Central memory CD8-positive, alpha-beta T cell (primary cell): ENCODE data around the gene TIGD3.
A peak's percentile ranks its signal among the peaks of the same experiment; 100 is the strongest.

Experiments
- ATAC-seq: fragments of 150-1000 bp; cut with Tn5 transposase; replicated peaks from 2 replicates; pipeline ENCODE4 v1.10.0; 2022; ENCODE audit warnings: mild to moderate bottlenecking, moderate FRiP score, moderate number of reproducible peaks; ENCODE audit not compliant: poor library complexity, severe bottlenecking; ENCODE audit errors: extremely low read depth
- DNase-seq, 2 donors: peaks; one replicate each; pipeline ENCODE4 v3.0.0; 2021; ENCODE audit warnings: low spot score in 2 of 2
- H3K27ac Mint-ChIP-seq: one replicate; pipeline ENCODE4 v1.8.0; 2022; ENCODE audit warnings: low read depth, mild to moderate bottlenecking, moderate library complexity, mixed read lengths
- H3K27me3 Mint-ChIP-seq: one replicate; pipeline ENCODE4 v1.8.0; 2022; ENCODE audit warnings: mixed read lengths
- H3K36me3 Mint-ChIP-seq: one replicate; pipeline ENCODE4 v1.8.0; 2022; ENCODE audit warnings: mild to moderate bottlenecking, moderate library complexity, mixed read lengths; ENCODE audit not compliant: insufficient read depth
- H3K4me1 Mint-ChIP-seq: one replicate; pipeline ENCODE4 v1.8.0; 2022; ENCODE audit warnings: mixed read lengths
- H3K4me3 Mint-ChIP-seq: one replicate; pipeline ENCODE4 v1.8.0; 2022; ENCODE audit warnings: mild to moderate bottlenecking, moderate library complexity, mixed read lengths
- H3K9me3 Mint-ChIP-seq: one replicate; pipeline ENCODE4 v1.8.0; 2022; ENCODE audit warnings: mixed read lengths

Gene TIGD3

DNA sequence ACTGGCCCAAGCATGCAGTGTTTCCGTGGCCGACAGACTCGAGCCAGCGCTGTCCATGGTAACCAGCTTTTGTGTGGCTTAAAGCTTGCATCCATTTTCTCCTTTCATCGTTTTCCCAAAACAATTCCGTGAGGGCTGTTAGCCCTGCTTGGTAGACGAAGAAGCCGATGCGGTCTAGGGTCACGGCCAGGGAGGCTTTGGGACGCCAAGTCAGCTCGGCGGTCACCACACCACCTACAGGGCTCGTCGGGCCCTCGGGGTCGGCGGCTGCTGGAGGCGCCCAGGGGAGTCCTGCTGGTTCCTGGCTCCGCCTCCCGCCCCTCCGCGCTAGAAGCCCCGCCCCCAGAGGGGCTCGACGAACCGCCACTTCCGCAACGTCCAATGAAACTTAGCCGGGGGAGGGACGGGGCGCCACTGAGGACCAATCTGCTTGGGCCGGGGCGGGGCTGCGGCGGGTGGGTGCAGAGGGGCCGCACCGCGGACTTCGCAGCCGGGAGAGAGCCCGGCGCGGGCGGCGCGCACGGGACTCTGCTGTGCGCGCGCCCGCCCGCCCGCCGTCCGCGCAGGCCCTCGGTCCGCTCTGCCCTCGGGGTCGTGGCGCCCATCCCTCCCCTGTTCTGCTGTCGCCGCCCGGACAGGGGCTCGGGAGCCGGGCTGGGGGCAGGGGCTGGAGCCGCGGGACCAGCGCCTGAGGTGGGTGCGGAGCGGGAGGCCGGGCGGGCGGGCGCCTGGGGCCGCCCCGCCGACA is at the start of gene TIGD3:
TIGD3 (plus strand) TSS at position 487 of the 748 bp plus-strand sequence. CDS start 1,058 bp downstream, outside the sequence.
- Mint-ChIP-seq H3K4me1 (peaks cover 21% of the 10 kb centered on the region), H3K36me3 (peaks cover 25% of the 10 kb centered on the region), H3K27me3 (no peaks in the 10 kb centered on the region), H3K9me3 (no peaks in the 10 kb centered on the region), H3K4me3 (peak within 1 kb of the TSS; percentile 91), H3K27ac (peak within 1 kb of the TSS; percentile 88)
- DNase-seq (peak; percentile 92 to 93), ATAC-seq (peak; percentile 98)

DNA sequence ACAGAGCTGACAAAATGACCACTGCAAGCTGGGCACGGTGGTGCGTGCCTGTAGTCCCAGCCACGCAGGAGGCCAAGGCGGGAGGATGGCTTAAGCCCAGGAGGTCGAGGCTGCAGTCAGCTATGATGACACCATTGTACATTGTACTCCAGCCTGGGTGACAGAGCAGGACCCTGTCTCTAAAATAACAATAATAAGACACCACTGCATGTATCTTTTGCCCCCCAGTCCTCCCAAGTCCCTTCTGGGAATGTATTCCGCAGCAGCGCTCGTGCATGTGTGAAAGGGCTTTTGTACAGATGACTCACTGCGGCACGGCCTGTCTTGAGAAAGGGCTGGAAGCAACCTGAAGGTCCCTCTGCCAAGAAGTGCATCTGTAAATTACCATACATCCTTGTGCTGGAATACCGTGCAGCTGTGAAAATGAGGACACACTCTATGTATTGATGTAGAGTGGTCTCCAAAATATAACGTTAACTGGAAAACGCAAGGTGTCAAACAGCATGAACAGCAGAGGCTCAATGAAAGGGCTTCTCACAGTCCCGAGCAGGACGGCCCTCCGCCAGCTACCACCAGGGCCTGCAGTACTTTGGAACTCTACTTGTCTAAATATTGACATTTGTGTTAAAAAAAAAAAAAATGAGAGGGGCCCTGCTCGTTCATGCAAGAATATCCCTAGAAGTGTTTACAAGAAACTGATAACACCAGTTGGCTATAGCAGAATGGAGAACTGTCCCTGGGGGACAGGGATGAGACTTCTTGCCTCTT is 48.9 kb upstream of the TIGD3 start:
- Mint-ChIP-seq H3K27me3 (no peaks in the 10 kb centered on the region), H3K36me3 (peaks cover 2% of the 10 kb centered on the region), H3K9me3 (no peaks in the 10 kb centered on the region), H3K27ac (no peak overlapping the region), H3K4me3 (no peak overlapping the region), H3K4me1 (no peaks in the 10 kb centered on the region)
- no peak for DNase-seq
- no peak for ATAC-seq

DNA sequence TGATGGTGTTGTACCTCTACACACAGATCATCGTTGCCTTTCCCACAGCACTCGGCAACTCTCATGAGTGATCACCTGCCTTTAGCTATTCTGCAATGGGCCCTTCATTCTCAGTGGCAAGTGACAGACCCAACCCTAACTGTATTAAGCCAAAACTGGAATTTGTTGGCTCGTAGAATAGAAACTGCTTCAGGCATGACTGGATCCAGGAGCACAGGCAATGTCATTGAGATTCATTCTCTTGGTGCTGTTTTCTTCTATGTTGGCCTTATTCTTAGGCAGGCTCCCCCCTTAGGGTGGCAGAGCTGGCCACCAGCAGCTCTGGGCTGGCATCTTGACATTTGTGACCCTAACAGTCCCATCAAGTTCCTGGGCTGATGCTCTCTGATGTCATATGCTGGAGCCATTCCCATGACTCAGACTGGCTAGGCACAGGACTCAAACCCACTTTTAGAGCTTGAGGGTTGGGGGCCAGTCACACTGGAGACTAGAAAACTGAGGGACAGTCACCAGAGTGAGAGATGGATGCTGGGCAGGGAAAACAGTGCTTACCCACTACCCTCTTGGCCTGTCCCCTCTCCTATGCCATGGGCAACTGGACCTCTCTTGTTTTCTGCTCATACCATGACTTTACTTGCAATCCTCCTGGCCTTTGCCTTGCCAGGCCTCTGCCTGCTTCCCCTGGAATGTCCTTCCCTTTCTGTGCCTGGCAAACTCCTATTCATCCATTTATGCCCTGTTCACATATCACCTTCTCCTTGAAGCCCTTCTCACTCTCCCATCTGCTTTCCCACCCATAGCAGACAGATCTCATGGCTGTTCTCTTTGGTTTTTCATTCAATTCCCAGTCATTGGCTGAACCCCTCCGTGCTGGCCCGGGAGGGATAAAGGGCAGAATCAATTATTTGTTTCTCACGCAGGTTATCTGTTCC is 47.0 kb upstream of the TIGD3 start:
- ATAC-seq (no peak), DNase-seq (no peak)
- Mint-ChIP-seq H3K27ac (no peak overlapping the region), H3K27me3 (no peaks in the 10 kb centered on the region), H3K4me1 (no peaks in the 10 kb centered on the region), H3K4me3 (no peak overlapping the region), H3K36me3 (peaks cover 2% of the 10 kb centered on the region), H3K9me3 (no peaks in the 10 kb centered on the region)

- Mint-ChIP-seq H3K36me3 (peaks cover 2% of the 10 kb centered on the region), H3K9me3 (no peaks in the 10 kb centered on the region), H3K4me1 (no peaks in the 10 kb centered on the region), H3K27me3 (peaks cover 2% of the 10 kb centered on the region), H3K4me3 (no peak overlapping the region), H3K27ac (no peak overlapping the region)
- no peak for DNase-seq
- no peak for ATAC-seq
Observed at GRCh38 chr11:65308281-65308891, 46.2 kb upstream of the TIGD3 start.

- Mint-ChIP-seq H3K9me3 (no peaks in the 10 kb centered on the region), H3K4me3 (no peak overlapping the region), H3K27ac (no peak overlapping the region), H3K36me3 (peaks cover 2% of the 10 kb centered on the region), H3K27me3 (peaks cover 9% of the 10 kb centered on the region), H3K4me1 (no peaks in the 10 kb centered on the region)
- ATAC-seq (no peak), DNase-seq (no peak)
Observed at GRCh38 chr11:65309006-65309405, 45.5 kb upstream of the TIGD3 start.

DNA sequence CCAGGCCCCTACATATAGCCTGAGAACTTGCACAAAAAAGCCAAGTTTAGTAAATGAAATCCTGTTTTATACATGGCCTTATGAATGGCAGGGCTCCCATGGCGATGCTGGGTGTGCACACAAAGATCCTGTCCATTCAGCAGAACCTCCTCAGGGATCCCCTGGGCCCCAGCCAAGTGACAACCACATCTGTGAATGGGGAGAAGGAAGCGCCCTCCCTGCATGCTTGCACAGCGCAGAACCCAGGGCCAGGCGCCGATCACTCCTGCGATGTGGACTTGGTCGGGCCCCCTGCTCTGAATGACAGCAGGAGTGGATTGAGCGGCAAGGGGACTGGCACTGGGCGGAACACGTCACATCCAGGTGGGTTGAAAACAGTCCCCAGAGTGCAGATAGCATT is 44.3 kb upstream of the TIGD3 start:
- DNase-seq (no peak), ATAC-seq (no peak)
- Mint-ChIP-seq H3K27me3 (peaks cover 11% of the 10 kb centered on the region), H3K27ac (no peak overlapping the region), H3K9me3 (no peaks in the 10 kb centered on the region), H3K4me3 (no peak overlapping the region), H3K36me3 (peaks cover 2% of the 10 kb centered on the region), H3K4me1 (no peaks in the 10 kb centered on the region)

- no peaks in the 10 kb centered on the region for H3K9me3 Mint-ChIP-seq
- no peak for ATAC-seq
- DNase-seq: no peak
- H3K4me1 Mint-ChIP-seq: peaks cover 1% of the 10 kb centered on the region
- no peak overlapping the region for H3K4me3 Mint-ChIP-seq
- peaks cover 11% of the 10 kb centered on the region for H3K27me3 Mint-ChIP-seq
- no peak overlapping the region for H3K27ac Mint-ChIP-seq
- H3K36me3 Mint-ChIP-seq: no peaks in the 10 kb centered on the region
Observed at GRCh38 chr11:65310736-65311135, 43.8 kb upstream of the TIGD3 start.

DNA sequence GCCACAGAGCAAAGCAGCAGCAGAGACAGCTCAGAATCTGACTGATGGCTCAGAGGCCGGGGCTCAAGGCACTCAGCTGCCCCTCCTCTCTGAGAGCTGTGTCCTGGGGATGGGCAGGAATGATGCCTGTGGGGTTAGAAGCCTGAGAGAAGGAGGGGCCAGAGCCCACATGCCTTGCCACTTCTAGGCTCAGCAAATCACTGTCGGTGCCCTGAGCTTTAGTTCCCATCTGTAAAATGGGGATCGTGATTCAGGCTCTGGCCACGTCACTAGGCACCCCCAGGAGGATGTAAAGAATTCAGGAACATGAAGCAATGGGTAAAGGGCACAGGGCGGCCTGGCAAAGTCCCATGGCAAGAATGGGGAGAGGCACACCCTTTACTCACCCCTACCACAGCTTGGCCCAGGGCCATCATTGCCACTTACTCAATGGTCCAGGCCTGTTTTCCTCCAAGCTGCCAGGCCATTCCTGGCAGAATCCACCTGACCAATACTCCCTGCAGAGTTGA is 43.3 kb upstream of the TIGD3 start:
- no peak overlapping the region for H3K4me3 Mint-ChIP-seq
- peaks cover 5% of the 10 kb centered on the region for H3K4me1 Mint-ChIP-seq
- no peak for ATAC-seq
- H3K27ac Mint-ChIP-seq: no peak overlapping the region
- DNase-seq: no peak
- H3K9me3 Mint-ChIP-seq: no peaks in the 10 kb centered on the region
- H3K36me3 Mint-ChIP-seq: no peaks in the 10 kb centered on the region
- H3K27me3 Mint-ChIP-seq: peaks cover 11% of the 10 kb centered on the region

DNA sequence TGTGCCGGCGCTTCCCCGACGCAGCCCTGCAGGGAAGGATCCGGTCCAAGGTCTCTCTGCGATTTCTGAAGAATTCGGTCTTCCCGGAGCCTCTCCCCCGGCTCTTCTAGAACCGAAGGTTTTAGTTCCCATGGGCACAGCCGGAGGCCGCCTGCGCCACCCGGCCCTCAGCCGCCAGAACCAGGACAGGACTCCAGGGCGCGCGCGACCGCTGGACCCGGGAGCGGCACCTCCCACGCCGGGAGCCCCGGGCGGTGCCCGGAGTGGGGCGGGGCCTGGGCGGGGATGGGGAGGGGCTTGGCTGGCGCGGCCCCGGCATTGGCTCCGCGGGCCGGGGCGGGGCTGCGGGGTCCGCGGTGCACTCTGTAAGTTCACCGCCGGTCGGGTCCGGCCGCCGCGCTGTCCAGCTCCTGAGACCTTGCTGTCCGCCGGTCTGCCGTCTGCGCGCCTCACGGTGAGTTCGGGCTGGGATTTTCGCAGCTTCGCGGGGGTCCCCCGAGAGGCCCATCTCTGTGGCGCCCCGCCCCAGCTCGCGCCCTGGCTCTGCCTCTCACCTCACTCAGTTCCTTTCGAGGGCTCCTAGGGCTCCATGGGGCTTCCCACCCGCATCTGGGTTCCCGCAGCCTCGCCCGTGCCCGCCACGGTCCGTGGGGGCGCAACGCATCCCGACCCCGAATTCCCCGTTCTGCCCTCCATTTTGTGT is 39.9 kb upstream of the TIGD3 start, which contains the start of gene CDC42EP2:
CDC42EP2 (plus strand) TSS at position 366 of the 703 bp plus-strand sequence. CDS start 6,033 bp downstream, outside the sequence.
- no peaks in the 10 kb centered on the region for H3K9me3 Mint-ChIP-seq
- H3K27ac Mint-ChIP-seq: no peak within 1 kb of the TSS
- peak within 1 kb of the TSS; percentile 74 for H3K4me3 Mint-ChIP-seq
- peaks cover 5% of the 10 kb centered on the region for H3K4me1 Mint-ChIP-seq
- H3K36me3 Mint-ChIP-seq: no peaks in the 10 kb centered on the region
- ATAC-seq (peak; percentile 84), DNase-seq (peak; percentile 20 to 27)
- H3K27me3 Mint-ChIP-seq: peaks cover 11% of the 10 kb centered on the region

GRCh38 chr11:65315204-65315865 is 39.2 kb upstream of the TIGD3 start:
- H3K27ac Mint-ChIP-seq: no peak overlapping the region
- H3K27me3 Mint-ChIP-seq: peaks cover 11% of the 10 kb centered on the region
- ATAC-seq: peak; percentile 55
- no peaks in the 10 kb centered on the region for H3K36me3 Mint-ChIP-seq
- peaks cover 5% of the 10 kb centered on the region for H3K4me1 Mint-ChIP-seq
- H3K9me3 Mint-ChIP-seq: no peaks in the 10 kb centered on the region
- H3K4me3 Mint-ChIP-seq: peak overlapping the region; percentile 74
- peak; percentile 49 to 67 for DNase-seq

- Mint-ChIP-seq H3K36me3 (no peaks in the 10 kb centered on the region), H3K4me1 (peaks cover 5% of the 10 kb centered on the region), H3K9me3 (no peaks in the 10 kb centered on the region), H3K4me3 (peak overlapping the region; percentile 74), H3K27ac (no peak overlapping the region), H3K27me3 (peaks cover 11% of the 10 kb centered on the region)
- ATAC-seq: no peak
- DNase-seq: no peak
Observed at GRCh38 chr11:65315866-65316226, 38.7 kb upstream of the TIGD3 start.
